Left renal pelvis (tissue), 4 donors: ENCODE results near the gene GASK1A. TPM values are rescaled to one million over a fixed set of nuclear protein-coding genes. Genes with fewer than 3 reads are reported as not detected.
A peak's percentile ranks its signal among the peaks of the same experiment; 100 is the strongest.
"Not testable (repeated sequence)": the region's sequence is repeated elsewhere in the genome, so short reads cannot be mapped to it uniquely, and the experiment has no call there.

Experiments used
- DNase-seq, 4 donors: peaks; one replicate each; pipeline ENCODE4 v3.0.0-alpha.2; 2013; ENCODE audit warnings: low read depth in 4 of 4, low spot score in 3 of 4
- polyA plus RNA-seq, 4 donors: library from polyadenylated mRNA; unstranded; fragments of 120-200 nt; gene quantifications; one replicate each; pipeline ENCODE4 v1.2.1, GENCODE V29; 2013; ENCODE audit not compliant: insufficient read length in 4 of 4

The GASK1A gene
- 1 to 10 TPM; 3.6 to 7.8 (median 4.0) TPM for polyA plus RNA-seq

GRCh38 chr3:42979044-42979972 lies at the start of gene GASK1A:
Gene GASK1A, plus strand, starts transcription at chr3:42979311. Its CDS starts 332 bp downstream, at chr3:42979643.
- peak in 3 of 4 donors; percentile 26 to 54 (median 42) for DNase-seq

DNA sequence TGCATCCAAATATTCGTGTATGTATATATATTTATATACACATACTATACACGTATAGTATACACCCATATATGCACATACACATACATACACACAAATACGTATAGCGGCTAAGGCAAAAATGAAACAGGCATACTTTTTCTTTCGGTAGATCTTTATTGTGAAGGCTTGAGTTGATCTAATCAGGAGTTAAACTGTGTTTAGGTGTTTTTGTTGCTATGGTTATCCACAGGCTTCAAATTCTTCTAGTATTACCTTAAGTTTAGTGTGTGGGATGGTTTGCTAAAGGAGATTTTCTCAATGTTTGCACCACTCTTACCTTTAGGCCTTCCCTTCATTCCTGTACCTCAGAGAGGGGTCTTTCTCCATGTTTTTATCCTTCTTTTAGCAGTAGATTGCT lies 45.0 kb upstream of the GASK1A start:
- DNase-seq = no peak

DNA sequence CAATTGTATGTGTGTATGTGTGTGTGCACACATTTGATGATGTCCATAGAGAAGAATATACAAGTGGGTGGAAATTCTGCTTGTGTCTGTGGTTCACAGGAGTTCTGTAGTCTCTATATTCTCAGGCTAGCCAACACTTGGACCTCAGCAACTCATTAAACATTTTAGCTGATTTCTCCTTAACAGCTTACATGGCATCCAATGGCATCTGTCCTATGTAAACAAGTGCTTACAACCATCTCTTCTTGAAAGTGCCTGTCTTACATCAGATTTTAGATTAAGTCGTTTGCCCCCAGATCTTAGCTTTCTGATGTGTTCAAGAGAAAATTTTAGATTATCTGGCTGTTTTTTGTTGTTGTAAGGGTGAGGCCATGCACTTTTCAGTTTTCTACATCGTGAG lies 44.2 kb upstream of the GASK1A start:
- DNase-seq = no peak

- DNase-seq = no peak
These were observed 43.6 kb upstream of the GASK1A start for GRCh38 chr3:42935472-42935871.

DNA sequence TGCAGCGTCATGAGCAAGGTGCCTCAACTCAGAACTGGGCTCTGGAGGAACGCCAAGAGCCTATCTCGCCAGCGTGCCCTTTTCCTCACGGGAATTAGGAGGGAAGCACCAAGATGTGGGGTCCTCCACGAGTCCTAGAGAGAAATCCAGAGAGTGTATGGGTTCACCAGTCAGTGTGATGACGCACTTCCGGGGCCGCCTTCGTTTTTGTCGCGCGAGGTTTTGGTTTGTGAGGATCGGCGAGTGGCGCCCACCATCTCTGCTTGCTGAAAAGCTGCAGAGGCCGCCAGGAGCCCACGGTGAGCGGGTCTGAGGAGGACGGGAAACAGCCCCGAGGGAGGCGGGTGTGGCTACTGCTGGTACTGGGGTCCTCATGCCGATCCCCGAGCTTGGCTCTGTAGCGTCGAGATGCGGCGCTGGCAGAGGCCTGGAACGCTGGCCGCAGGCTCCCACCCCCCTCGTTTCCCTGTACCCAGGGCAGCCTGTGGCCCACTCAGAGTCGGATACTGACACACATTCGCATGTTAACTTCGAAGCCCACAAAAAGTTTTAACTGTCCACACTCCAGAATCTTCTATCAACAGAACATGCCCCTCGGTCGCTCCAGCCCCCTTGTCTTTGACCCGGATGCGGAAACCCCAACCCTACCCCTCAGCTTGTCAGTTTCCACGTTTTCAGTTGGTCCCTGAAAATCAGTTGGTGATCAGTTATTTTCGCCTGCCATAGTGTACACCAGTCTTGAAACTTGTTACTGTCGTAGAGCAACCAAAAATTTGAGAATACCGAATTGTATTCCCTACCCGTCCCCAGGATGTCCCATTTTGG lies 42.7 kb upstream of the GASK1A start:
- peak in 3 of 4 donors; percentile 6 to 31 (median 15) for DNase-seq

DNA sequence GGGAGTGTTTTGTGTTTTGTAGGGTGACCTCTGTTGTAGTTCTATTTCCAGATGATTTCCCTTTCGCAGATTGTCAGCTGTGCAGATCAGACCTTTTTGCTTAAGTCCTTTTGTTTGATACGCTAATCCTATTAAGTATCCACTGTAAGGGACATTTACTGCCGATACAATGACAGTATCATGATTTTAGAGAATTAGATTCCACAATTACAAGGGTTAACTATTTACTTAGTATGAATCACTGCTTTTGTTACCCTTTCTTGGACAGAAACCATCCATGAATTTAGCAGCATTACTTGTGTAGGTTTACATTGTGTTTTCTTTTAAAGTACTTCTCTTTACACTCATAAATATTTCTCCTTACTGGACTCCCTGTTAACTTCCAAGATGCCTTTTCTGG lies 41.8 kb upstream of the GASK1A start:
- DNase-seq = no peak

GRCh38 chr3:42942693-42943092 lies 36.4 kb upstream of the GASK1A start:
- DNase-seq = no peak

DNA sequence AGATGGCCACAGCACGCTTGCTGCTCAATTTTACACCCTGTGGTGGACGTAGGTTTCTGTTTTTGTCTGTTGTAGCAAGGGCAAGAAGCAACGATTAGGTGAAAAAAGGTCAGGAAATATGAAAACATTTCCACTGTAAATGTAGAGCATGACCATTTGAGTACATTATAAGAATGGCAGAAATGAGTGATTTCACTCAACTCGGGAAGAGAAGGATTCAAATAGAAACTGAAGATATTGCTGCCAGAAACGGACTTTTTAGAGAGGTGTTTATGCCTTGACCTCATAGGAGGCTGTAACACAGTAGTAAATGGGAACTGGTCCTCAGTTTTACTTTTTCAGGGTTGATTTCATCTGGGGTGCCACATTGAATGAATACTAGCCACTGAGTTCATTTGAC lies 33.1 kb upstream of the GASK1A start:
- no peak for DNase-seq

DNA sequence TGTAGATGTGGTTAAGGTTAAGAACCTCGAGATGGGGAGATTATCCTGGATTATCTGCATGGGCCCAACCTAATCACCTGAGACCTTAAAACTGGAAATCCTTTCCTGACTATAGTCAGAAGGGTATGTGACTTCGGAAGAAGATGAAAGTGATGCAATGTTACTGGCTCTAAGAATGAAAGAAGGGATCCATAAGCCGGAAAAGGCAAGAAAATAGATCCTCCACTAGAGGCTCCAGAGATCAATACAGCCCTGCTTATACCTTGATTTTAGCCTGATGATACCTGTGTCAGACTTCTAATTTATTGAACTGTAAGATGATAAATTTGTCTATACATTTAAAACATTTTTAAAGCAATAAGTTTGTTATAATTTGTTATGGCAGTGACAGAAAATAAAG lies 21.5 kb upstream of the GASK1A start:
- DNase-seq = no peak

GRCh38 chr3:42960282-42960681 lies 18.8 kb upstream of the GASK1A start:
- DNase-seq = no peak

DNA sequence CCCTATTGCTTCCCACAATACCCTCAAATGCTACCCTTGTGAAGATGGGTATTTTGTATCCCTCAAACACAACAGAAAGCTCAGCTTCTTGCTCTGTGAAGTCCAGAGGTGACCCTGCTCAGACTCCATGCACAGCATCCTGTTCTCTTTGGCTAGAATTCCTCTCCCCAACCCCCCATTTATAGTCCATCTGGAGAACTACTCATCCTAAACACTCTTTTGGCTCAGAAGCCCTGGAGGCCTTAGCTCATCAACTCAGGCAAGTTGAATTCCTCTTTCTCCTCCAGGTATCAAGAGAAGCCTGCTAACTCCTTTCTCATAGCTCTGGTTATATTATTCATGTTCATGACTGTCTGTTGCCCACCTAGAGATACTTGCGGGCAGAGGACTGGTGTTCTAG lies 18.3 kb upstream of the GASK1A start:
- DNase-seq = no peak

DNA sequence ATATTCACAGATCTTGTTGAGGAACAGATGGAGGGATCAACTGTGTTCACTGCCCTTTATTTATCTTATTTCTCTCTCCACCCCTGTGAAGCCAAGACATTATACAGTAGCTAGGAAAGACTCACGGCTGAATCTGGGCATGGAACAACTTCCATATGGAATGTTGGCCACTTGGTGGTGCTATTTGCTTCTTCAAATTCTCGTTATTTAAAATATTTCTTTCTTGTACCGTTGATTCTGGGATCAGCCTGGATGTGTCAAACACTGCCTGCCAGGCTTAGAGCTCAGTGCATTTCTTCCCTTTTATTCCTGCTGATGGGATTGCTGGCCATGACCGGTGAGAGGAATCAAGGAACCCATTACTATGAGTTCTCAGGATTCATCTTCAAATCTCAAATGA lies 17.5 kb upstream of the GASK1A start:
- peak in 3 of 4 donors; percentile 39 to 58 (median 39) for DNase-seq

DNA sequence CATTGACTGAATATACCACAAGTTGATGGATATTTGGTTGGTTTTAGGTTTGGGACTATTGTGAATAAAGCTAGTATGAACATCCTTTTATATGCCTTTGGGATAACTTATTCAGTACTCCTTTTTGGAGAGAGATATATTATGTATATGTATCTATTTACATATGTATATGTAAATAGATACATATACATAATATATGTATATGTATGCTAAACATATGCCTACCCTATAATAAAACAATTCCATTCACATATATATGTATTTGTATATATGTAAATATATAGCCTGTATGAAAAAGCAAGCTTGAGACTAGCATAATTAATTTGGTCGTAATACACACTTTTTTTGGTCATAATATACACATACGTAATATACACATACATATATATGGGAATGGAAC lies 15.8 kb upstream of the GASK1A start:
- DNase-seq = no peak

DNA sequence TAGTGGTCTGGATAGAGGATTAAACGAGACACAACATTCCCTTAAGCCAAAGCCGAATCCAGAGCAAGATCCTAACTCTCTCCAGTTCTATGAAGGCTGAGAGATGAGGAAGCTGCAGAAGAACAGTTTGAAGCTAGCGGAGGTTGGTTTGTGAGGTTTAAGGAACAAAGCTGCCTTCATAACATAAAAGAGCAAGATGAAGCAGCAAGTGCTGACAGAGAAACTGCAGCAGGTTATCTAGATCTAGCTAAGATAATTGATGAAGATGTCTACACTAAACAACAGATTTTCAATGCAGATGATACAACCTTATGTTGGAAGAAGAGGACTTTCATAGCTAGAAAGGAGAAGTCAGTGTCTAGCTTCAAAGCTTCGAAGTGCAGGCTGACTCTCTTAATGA lies 14.8 kb upstream of the GASK1A start:
- DNase-seq = no peak

GRCh38 chr3:42970557-42970956 lies 8.6 kb upstream of the GASK1A start:
- DNase-seq = no peak

- DNase-seq = no peak
These were observed 7.9 kb upstream of the GASK1A start for GRCh38 chr3:42970976-42971772.

- DNase-seq = not testable (repeated sequence)
These were observed 4.2 kb upstream of the GASK1A start for GRCh38 chr3:42974906-42975305.

GRCh38 chr3:42975456-42975855 lies 3.7 kb upstream of the GASK1A start:
- no peak for DNase-seq

DNA sequence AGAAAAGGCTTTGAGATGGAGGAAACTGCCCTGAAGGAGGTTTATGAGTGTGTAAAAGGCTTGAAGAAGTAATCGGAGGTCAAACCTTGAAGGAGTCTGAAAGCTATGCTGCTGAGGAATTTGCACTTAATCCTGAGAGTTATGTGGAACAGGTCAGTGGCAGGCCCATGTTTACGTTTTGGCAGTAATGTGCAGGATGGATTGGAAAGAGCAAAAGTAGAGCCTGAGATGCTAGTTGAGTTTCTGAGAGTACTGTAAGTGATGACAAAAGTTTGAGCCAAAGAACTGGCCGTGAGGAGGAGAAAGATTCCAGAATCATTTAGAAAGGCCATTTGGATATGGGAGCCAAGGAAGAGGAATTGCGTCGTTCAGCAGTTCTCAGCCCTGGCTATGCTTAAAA lies 3.2 kb upstream of the GASK1A start:
- no peak for DNase-seq

GRCh38 chr3:42980209-42980608 lies 1.1 kb downstream of the GASK1A start:
- DNase-seq = no peak

- DNase-seq = no peak
These were observed 1.8 kb downstream of the GASK1A start for GRCh38 chr3:42980909-42981308.
